Measurements from ENCODE around the gene FAM168A. TPM values are rescaled to one million over a fixed set of nuclear protein-coding genes. Genes with fewer than 3 reads are reported as not detected.

The FAM168A gene
- total RNA-seq, 1 experiment from 2014 or later: 30.4 TPM

GRCh38 chr11:73570415-73571114 is 27.3 kb downstream of the FAM168A start:
- intact Hi-C loops (cut with micrococcal nuclease; ENCODE audit: unreplicated experiment): no loop called here
- no peak for DNase-seq
- Mint-ChIP-seq H3K9me3 (ENCODE audit: low read depth, unreplicated experiment) (no peaks in the 10 kb centered on the region), H3K36me3 (ENCODE audit: insufficient read depth, unreplicated experiment) (no peaks in the 10 kb centered on the region), H3K27ac (ENCODE audit: unreplicated experiment) (no peak overlapping the region), H3K4me3 (ENCODE audit: low read depth, unreplicated experiment) (no peak overlapping the region), H3K4me1 (ENCODE audit: low read depth, unreplicated experiment) (peaks cover 16% of the 10 kb centered on the region), H3K27me3 (ENCODE audit: unreplicated experiment) (no peaks in the 10 kb centered on the region)
- TF ChIP-seq CTCF (IDR thresholded peaks at IDR 0.05; ENCODE audit: unreplicated experiment): no peak
- BruUV-seq (replicated peaks): no TSS peak
- CTCF ChIA-PET: no interaction called here

- intact Hi-C loops (cut with micrococcal nuclease; ENCODE audit: unreplicated experiment): no loop called here
- Mint-ChIP-seq H3K9me3 (ENCODE audit: low read depth, unreplicated experiment) (no peaks in the 10 kb centered on the region), H3K4me3 (ENCODE audit: low read depth, unreplicated experiment) (no peak overlapping the region), H3K36me3 (ENCODE audit: insufficient read depth, unreplicated experiment) (no peaks in the 10 kb centered on the region), H3K4me1 (ENCODE audit: low read depth, unreplicated experiment) (peaks cover 16% of the 10 kb centered on the region), H3K27me3 (ENCODE audit: unreplicated experiment) (no peaks in the 10 kb centered on the region), H3K27ac (ENCODE audit: unreplicated experiment) (no peak overlapping the region)
- BruUV-seq (replicated peaks): no TSS peak
- TF ChIP-seq CTCF (IDR thresholded peaks at IDR 0.05; ENCODE audit: unreplicated experiment): no peak
- CTCF ChIA-PET: no interaction called here
- DNase-seq: no peak
Observed at GRCh38 chr11:73566977-73567755, 30.7 kb downstream of the FAM168A start.

- intact Hi-C loops (cut with micrococcal nuclease; ENCODE audit: unreplicated experiment): no loop called here
- H3K9me3 Mint-ChIP-seq (ENCODE audit: low read depth, unreplicated experiment): no peaks in the 10 kb centered on the region
- peaks cover 16% of the 10 kb centered on the region for H3K4me1 Mint-ChIP-seq (ENCODE audit: low read depth, unreplicated experiment)
- no peak overlapping the region for H3K4me3 Mint-ChIP-seq (ENCODE audit: low read depth, unreplicated experiment)
- no peaks in the 10 kb centered on the region for H3K27me3 Mint-ChIP-seq (ENCODE audit: unreplicated experiment)
- DNase-seq: no peak
- no TSS peak for BruUV-seq (replicated peaks)
- no peak overlapping the region for H3K27ac Mint-ChIP-seq (ENCODE audit: unreplicated experiment)
- CTCF ChIA-PET: no interaction called here
- H3K36me3 Mint-ChIP-seq (ENCODE audit: insufficient read depth, unreplicated experiment): no peaks in the 10 kb centered on the region
- TF ChIP-seq CTCF (IDR thresholded peaks at IDR 0.05; ENCODE audit: unreplicated experiment): no peak
Observed at GRCh38 chr11:73566422-73566821, 31.5 kb downstream of the FAM168A start.

GRCh38 chr11:73565804-73566203 is 32.1 kb downstream of the FAM168A start:
- intact Hi-C loops (cut with micrococcal nuclease; ENCODE audit: unreplicated experiment): no loop called here
- Mint-ChIP-seq H3K27me3 (ENCODE audit: unreplicated experiment) (no peaks in the 10 kb centered on the region), H3K9me3 (ENCODE audit: low read depth, unreplicated experiment) (no peaks in the 10 kb centered on the region), H3K36me3 (ENCODE audit: insufficient read depth, unreplicated experiment) (no peaks in the 10 kb centered on the region), H3K27ac (ENCODE audit: unreplicated experiment) (no peak overlapping the region), H3K4me3 (ENCODE audit: low read depth, unreplicated experiment) (no peak overlapping the region), H3K4me1 (ENCODE audit: low read depth, unreplicated experiment) (peaks cover 16% of the 10 kb centered on the region)
- no TSS peak for BruUV-seq (replicated peaks)
- CTCF ChIA-PET: interaction anchor here (0.6 kb wide), 2 partner anchors 116 to 120 kb away, joined by 4 to 19 read pairs; no protein-coding TSS in a partner anchor
- no peak for DNase-seq
- TF ChIP-seq CTCF (IDR thresholded peaks at IDR 0.05; ENCODE audit: unreplicated experiment): no peak

Measured in Calu3 (cell line).